Adrenal gland (tissue), 5 donors: ENCODE measurements around the gene RNF222.

ENCODE experiments used
- CTCF ChIP-seq, 6 experiments: fragments of 450-650 bp in 4 of 6; fragments of 200-600 bp in 2 of 6; sonication (generic) in 1 of 6; IDR thresholded peaks; 1 replicate in 5 of 6; 2 replicates in 1 of 6; pipeline versions ENCODE4 v1.5.1 to v1.8.0; 2016 to 2021; ENCODE audit warnings: antibody characterized with exemption in 6 of 6, mild to moderate bottlenecking in 2 of 6, moderate library complexity in 1 of 6
- POLR2A ChIP-seq, 2 donors: fragments of 450-650 bp; IDR thresholded peaks; one replicate each; pipeline ENCODE4 v1.6.1; 2017; ENCODE audit warnings: antibody characterized with exemption in 2 of 2, mild to moderate bottlenecking in 2 of 2, moderate library complexity in 1 of 2
- donor health status: DM: no; HTN: no; CAD: no.

GRCh38 chr17:8436844-8437171, 39.2 kb upstream of the RNF222 start:
- TF ChIP-seq POLR2A (IDR thresholded peaks at IDR 0.05) (no peak), CTCF (IDR thresholded peaks at IDR 0.05) (no peak)
